ENCODE data around the gene NUDCD3. TPM values are rescaled to one million over a fixed set of nuclear protein-coding genes. Genes with fewer than 3 reads are reported as not detected.

The NUDCD3 gene
- total and polyA plus RNA-seq, 7 donors, result 34.6 to 140 (median 97.7) TPM

GRCh38 chr7:44534501-44534900, 44.0 kb upstream of the NUDCD3 start:
- intact Hi-C loops (cut with DNase I), result no loop called here

GRCh38 chr7:44534087-44534486, 43.6 kb upstream of the NUDCD3 start:
- no peak overlapping the region for H3K4me3 ChIP-seq
- 78 to 81% (median 78%) methylated on average over 5 of the region's 5 CpGs for WGBS, 3 donors
- H3K27ac ChIP-seq, result no peak overlapping the region
- H3K4me1 ChIP-seq, result no peaks in the 10 kb centered on the region
- intact Hi-C loops (cut with DNase I), result no loop called here
- no peaks in the 10 kb centered on the region for H3K36me3 ChIP-seq (ENCODE audit: insufficient read depth in 1 of 2, low read depth in 1 of 2)
- no peaks in the 10 kb centered on the region for H3K9me3 ChIP-seq
- TF ChIP-seq CTCF (IDR thresholded peaks at IDR 0.05), result no peak
- H3K27me3 ChIP-seq (ENCODE audit: insufficient read depth in 3 of 3, low read length in 2 of 3), result no peaks in the 10 kb centered on the region
- ATAC-seq (no peak), DNase-seq (no peak)

More at GRCh38 chr7:44534501-44534900, 44.0 kb upstream of the NUDCD3 start:
- peak; percentile 34 for TF ChIP-seq CTCF (IDR thresholded peaks at IDR 0.05)
- no peaks in the 10 kb centered on the region for H3K4me1 ChIP-seq
- DNase-seq, result no peak
- H3K4me3 ChIP-seq, result no peak overlapping the region
- no peak overlapping the region for H3K27ac ChIP-seq
- WGBS, 3 donors, result 58 to 59% (median 59%) methylated on average over 7 of the region's 7 CpGs
- no peaks in the 10 kb centered on the region for H3K36me3 ChIP-seq (ENCODE audit: insufficient read depth in 1 of 2, low read depth in 1 of 2)
- H3K9me3 ChIP-seq, result no peaks in the 10 kb centered on the region
- ATAC-seq, result peak in 3 of 4 donors; percentile 68 to 72 (median 70)
- no peaks in the 10 kb centered on the region for H3K27me3 ChIP-seq (ENCODE audit: insufficient read depth in 3 of 3, low read length in 2 of 3)

GRCh38 chr7:44533301-44534055, 43.0 kb upstream of the NUDCD3 start:
- no peaks in the 10 kb centered on the region for H3K4me1 ChIP-seq
- no peaks in the 10 kb centered on the region for H3K9me3 ChIP-seq
- DNase-seq, result no peak
- no peaks in the 10 kb centered on the region for H3K36me3 ChIP-seq (ENCODE audit: insufficient read depth in 1 of 2, low read depth in 1 of 2)
- H3K4me3 ChIP-seq, result no peak overlapping the region
- H3K27me3 ChIP-seq (ENCODE audit: insufficient read depth in 3 of 3, low read length in 2 of 3), result no peaks in the 10 kb centered on the region
- ATAC-seq, result no peak
- TF ChIP-seq CTCF (IDR thresholded peaks at IDR 0.05), result no peak
- H3K27ac ChIP-seq, result no peak overlapping the region
- WGBS, 3 donors, result 76 to 84% (median 80%) methylated on average over 8 of the region's 8 CpGs
- intact Hi-C loops (cut with DNase I), result no loop called here

GRCh38 chr7:44531421-44532380, 41.2 kb upstream of the NUDCD3 start:
- WGBS, 3 donors, result 77 to 80% (median 80%) methylated on average over 17 of the region's 17 CpGs
- H3K4me3 ChIP-seq, result no peak overlapping the region
- peaks cover 3% of the 10 kb centered on the region for H3K9me3 ChIP-seq
- no peaks in the 10 kb centered on the region for H3K4me1 ChIP-seq
- DNase-seq (no peak), ATAC-seq (no peak)
- no peak overlapping the region for H3K27ac ChIP-seq
- H3K27me3 ChIP-seq (ENCODE audit: insufficient read depth in 3 of 3, low read length in 2 of 3), result no peaks in the 10 kb centered on the region
- intact Hi-C loops (cut with DNase I), result no loop called here
- TF ChIP-seq CTCF (IDR thresholded peaks at IDR 0.05), result no peak
- no peaks in the 10 kb centered on the region for H3K36me3 ChIP-seq (ENCODE audit: insufficient read depth in 1 of 2, low read depth in 1 of 2)

All from psoas muscle (tissue), 8 donors.